Measurements from ENCODE around the gene VTN.

DNA sequence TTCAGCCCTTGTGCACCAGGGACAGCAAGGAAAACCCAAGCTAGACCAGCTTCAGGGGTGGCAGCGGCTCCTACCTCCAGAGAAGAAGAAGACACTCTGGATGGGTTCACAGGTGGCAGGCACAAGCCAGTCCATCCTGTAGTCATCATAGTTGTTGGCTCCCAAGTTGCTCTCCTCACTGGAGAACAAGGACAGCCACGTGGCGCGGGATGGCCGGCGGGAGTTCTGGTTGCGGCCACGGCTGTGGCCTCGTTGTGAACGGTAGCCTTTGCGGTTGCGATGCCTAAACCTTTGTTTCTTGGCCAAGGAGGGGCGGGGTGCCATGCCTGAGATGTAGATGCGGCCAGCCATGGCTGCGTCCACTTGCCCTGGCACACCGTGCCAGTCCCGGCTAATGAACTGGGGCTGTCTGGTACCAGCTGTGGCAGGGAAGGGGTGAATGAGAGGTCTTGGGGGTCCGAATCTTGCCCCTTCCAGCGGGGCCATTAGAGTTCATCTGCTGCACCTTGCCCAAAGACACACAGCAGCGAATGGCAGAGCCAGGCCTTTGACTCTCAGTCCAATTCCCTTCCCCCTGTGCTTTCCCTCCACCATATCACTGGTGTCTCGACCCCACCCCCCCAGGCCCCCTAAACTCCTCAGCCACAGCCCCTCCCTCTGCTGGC, 2.3 kb downstream of the VTN start:
- TF ChIP-seq POLR2AphosphoS5 (IDR thresholded peaks at IDR 0.05) (no peak), POLR2A (IDR thresholded peaks at IDR 0.05) (no peak)
- TF ChIP-seq, protein P1, sequence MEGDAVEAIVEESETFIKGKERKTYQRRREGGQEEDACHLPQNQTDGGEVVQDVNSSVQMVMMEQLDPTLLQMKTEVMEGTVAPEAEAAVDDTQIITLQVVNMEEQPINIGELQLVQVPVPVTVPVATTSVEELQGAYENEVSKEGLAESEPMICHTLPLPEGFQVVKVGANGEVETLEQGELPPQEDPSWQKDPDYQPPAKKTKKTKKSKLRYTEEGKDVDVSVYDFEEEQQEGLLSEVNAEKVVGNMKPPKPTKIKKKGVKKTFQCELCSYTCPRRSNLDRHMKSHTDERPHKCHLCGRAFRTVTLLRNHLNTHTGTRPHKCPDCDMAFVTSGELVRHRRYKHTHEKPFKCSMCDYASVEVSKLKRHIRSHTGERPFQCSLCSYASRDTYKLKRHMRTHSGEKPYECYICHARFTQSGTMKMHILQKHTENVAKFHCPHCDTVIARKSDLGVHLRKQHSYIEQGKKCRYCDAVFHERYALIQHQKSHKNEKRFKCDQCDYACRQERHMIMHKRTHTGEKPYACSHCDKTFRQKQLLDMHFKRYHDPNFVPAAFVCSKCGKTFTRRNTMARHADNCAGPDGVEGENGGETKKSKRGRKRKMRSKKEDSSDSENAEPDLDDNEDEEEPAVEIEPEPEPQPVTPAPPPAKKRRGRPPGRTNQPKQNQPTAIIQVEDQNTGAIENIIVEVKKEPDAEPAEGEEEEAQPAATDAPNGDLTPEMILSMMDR (IDR thresholded peaks at IDR 0.05), result no peak

All from breast epithelium (tissue), 3 donors.